ENCODE results near the gene KCNN2.

DNA sequence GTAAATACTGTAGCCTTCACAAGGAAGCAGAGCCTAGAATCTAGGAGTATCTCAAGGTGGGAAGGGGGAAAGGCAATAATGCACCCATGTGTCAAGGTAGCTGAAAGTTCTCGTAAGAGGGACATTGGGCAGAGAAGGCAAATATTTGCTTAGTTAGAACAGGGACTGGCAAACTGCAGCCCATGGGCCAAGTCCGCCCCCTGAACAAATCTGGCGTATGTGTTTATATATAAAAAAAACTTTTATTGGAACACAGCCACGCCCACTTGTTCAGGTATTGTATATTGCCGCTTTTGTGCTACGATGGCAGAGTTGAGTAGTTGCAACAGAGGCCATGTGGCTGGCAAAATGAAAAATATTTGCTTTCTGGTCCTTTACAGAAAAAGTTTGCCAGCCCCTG is 16.1 kb downstream of the KCNN2 start:
- TF ChIP-seq, protein P1, sequence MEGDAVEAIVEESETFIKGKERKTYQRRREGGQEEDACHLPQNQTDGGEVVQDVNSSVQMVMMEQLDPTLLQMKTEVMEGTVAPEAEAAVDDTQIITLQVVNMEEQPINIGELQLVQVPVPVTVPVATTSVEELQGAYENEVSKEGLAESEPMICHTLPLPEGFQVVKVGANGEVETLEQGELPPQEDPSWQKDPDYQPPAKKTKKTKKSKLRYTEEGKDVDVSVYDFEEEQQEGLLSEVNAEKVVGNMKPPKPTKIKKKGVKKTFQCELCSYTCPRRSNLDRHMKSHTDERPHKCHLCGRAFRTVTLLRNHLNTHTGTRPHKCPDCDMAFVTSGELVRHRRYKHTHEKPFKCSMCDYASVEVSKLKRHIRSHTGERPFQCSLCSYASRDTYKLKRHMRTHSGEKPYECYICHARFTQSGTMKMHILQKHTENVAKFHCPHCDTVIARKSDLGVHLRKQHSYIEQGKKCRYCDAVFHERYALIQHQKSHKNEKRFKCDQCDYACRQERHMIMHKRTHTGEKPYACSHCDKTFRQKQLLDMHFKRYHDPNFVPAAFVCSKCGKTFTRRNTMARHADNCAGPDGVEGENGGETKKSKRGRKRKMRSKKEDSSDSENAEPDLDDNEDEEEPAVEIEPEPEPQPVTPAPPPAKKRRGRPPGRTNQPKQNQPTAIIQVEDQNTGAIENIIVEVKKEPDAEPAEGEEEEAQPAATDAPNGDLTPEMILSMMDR (IDR thresholded peaks at IDR 0.05), result no peak
- no peak for TF ChIP-seq POLR2A (IDR thresholded peaks at IDR 0.05)
